HepG2 (cell line): Measurements from ENCODE around the gene PCDHGB2. TPM values are rescaled to one million over a fixed set of nuclear protein-coding genes. Genes with fewer than 3 reads are reported as not detected.

Source experiments
- ATAC-seq: fragments of 200-7000 bp; cut with Tn5 transposase; 3 replicates; pipeline ENCODE4 v1.9.1; 2020; ENCODE audit warnings: mild to moderate bottlenecking, moderate library complexity
- BruUV-seq: library from RNA; stranded (reverse); fragments of 400-500 nt; replicated peaks from 2 replicates; lab custom pipeline; 2021; lab: Mats Ljungman, UMichigan
- CTCF ChIA-PET: fragments of 300-600 bp; formaldehyde crosslinking; extraction: SDS; loops from one replicate; lab custom pipeline; 2021; ENCODE audit warnings: low total read pairs, inconsistent platforms, low intra/inter-chr PET ratio; lab: Yijun Ruan, JAX
- POLR2A ChIA-PET: fragments of 350-600 bp; sonication (Branson Sonifier 250); formaldehyde crosslinking; loops from one replicate; lab custom pipeline; 2020; ENCODE audit warnings: antibody characterized with exemption, inconsistent platforms; lab: Yijun Ruan, JAX
- DNase-seq: peaks from one replicate; pipeline ENCODE4 v3.0.0-alpha.2; 2015; ENCODE audit warnings: low spot score
- FAIRE-seq: peaks from 3 replicates; lab custom pipeline; 2011; peaks lifted over from hg19 to GRCh38; lab: Jason Lieb, UNC
- H2AFZ ChIP-seq: one replicate; pipeline ENCODE4 v1.6.1; 2011; ENCODE audit warnings: low read length, inconsistent platforms
- H3K27ac ChIP-seq: fragments of 300-600 bp; 3 replicates; pipeline ENCODE4 v1.8.0; 2011; ENCODE audit warnings: mixed run types, mild to moderate bottlenecking, mixed read lengths, low read length, inconsistent platforms; ENCODE audit not compliant: insufficient read depth; ENCODE audit errors: extremely low read length
- H3K27me3 ChIP-seq, 2 experiments: fragments of 200-600 bp in 1 of 2; 2 replicates in 1 of 2; 3 replicates in 1 of 2; pipeline versions ENCODE4 v1.6.0 to v1.8.0; 2011; ENCODE audit warnings: low read length in 2 of 2, mild to moderate bottlenecking in 2 of 2, moderate library complexity in 2 of 2, inconsistent platforms in 1 of 2; ENCODE audit not compliant: insufficient read depth in 2 of 2, control insufficient read depth in 1 of 2
- H3K36me3 ChIP-seq, 2 experiments: fragments of 200-600 bp in 1 of 2; replicated peaks in 1 of 2; 2 replicates in 1 of 2; 3 replicates in 1 of 2; pipeline versions ENCODE4 v1.5.1 to v1.8.0; 2011; ENCODE audit warnings: low read length in 2 of 2, inconsistent platforms in 1 of 2; ENCODE audit not compliant: insufficient read depth in 2 of 2, control insufficient read depth in 1 of 2
- H3K4me1 ChIP-seq: 2 replicates; pipeline ENCODE4 v1.5.1; 2012; ENCODE audit warnings: low read length, inconsistent platforms; ENCODE audit not compliant: insufficient read depth
- H3K4me2 ChIP-seq: 2 replicates; pipeline ENCODE4 v1.6.0; 2011; ENCODE audit warnings: low read depth, low read length, inconsistent platforms
- H3K4me3 ChIP-seq, 3 experiments: fragments of 200-600 bp in 1 of 3; sonication (generic), shearing (Covaris generic) in 1 of 3; replicated peaks in 1 of 3; 2 replicates each; pipeline ENCODE4 v1.5.1; 2011 to 2016; ENCODE audit warnings: low read length in 3 of 3, inconsistent platforms in 2 of 3, low read depth in 2 of 3, mild to moderate bottlenecking in 2 of 3, control low read depth in 1 of 3, mixed read lengths in 1 of 3; ENCODE audit not compliant: insufficient read depth in 1 of 3
- H3K79me2 ChIP-seq: one replicate; pipeline ENCODE4 v1.6.1; 2011; ENCODE audit warnings: low read length, inconsistent platforms; ENCODE audit not compliant: insufficient read depth
- H3K9ac ChIP-seq: 2 replicates; pipeline ENCODE4 v1.6.0; 2011; ENCODE audit warnings: mild to moderate bottlenecking, low read depth, low read length, inconsistent platforms; ENCODE audit not compliant: insufficient read depth
- H3K9me3 ChIP-seq: 2 replicates; pipeline ENCODE4 v1.5.1; 2012; ENCODE audit warnings: mild to moderate bottlenecking, low read length
- H4K20me1 ChIP-seq: 2 replicates; pipeline ENCODE4 v1.6.0; 2011; ENCODE audit warnings: inconsistent platforms, mild to moderate bottlenecking, low read length, moderate library complexity; ENCODE audit not compliant: insufficient read depth
- STAG1 ChIP-seq: sonication (generic); formaldehyde crosslinking; IDR thresholded peaks from 2 replicates; pipeline ENCODE4 v1.4.0; 2020; ENCODE audit warnings: missing genetic modification reagents
- WGBS: methylation state at CpG from one replicate; pipeline ENCODE4 v1.1.6; 2017; ENCODE audit warnings: low lambda C conversion rate; 5-methylcytosine and 5-hydroxymethylcytosine counted together
- in situ Hi-C: cut with HindIII; loops from 2 replicates; pipeline ENCODE4 v1.10.0; 2017; ENCODE audit warnings: low pct_unique_long_range_greater_than_20kb; ENCODE audit not compliant: extremely low pct_ligation_motif_present
- intact Hi-C: fragments of 100-400 bp; cut with micrococcal nuclease; formaldehyde crosslinking; loops from one replicate; pipeline ENCODE4 v1.10.0; 2022; ENCODE audit not compliant: unreplicated experiment
- polyA plus RNA-seq, 8 experiments: library from polyadenylated mRNA; depleted of rRNA in 3 of 8; stranded (reverse) in 7 of 8; unstranded in 1 of 8; fragments of >200 nt; fragmentation: Illumina TruSeq in 4 of 8; extraction: Trizol in 4 of 8; gene quantifications; 2 replicates each; pipeline versions ENCODE4 v1.2.1 to v1.2.3, GENCODE V29; 2011 to 2016; ENCODE audit warnings: low read depth in 4 of 8, missing spikeins in 1 of 8, mixed read lengths in 1 of 8; ENCODE audit not compliant: insufficient read depth in 1 of 8
- total RNA-seq, 5 experiments: library from RNA; depleted of rRNA; stranded (reverse); fragments of >200 nt; fragmentation: Illumina TruSeq; extraction: Trizol; gene quantifications; 2 replicates each; pipeline ENCODE4 v1.2.3, GENCODE V29; 2016; ENCODE audit warnings: low read depth in 1 of 5
- TF ChIP-seq, protein P1 (sequence below): sonication (generic); formaldehyde crosslinking; IDR thresholded peaks from 2 replicates; pipeline ENCODE4 v1.5.1; 2020; ENCODE audit warnings: missing genetic modification reagents, mild to moderate bottlenecking, borderline replicate concordance
- TF ChIP-seq, protein P2 (sequence below): sonication (generic); formaldehyde crosslinking; IDR thresholded peaks from 2 replicates; pipeline ENCODE4 v1.5.0; 2020; ENCODE audit warnings: mild to moderate bottlenecking, missing genetic modification reagents, moderate library complexity

The PCDHGB2 gene
- total and polyA plus RNA-seq, 2 of the 13 experiments (the other 11 are each of a cell fraction or from before 2014, with no cell fraction given) = 0.64 to 0.82 TPM

DNA sequence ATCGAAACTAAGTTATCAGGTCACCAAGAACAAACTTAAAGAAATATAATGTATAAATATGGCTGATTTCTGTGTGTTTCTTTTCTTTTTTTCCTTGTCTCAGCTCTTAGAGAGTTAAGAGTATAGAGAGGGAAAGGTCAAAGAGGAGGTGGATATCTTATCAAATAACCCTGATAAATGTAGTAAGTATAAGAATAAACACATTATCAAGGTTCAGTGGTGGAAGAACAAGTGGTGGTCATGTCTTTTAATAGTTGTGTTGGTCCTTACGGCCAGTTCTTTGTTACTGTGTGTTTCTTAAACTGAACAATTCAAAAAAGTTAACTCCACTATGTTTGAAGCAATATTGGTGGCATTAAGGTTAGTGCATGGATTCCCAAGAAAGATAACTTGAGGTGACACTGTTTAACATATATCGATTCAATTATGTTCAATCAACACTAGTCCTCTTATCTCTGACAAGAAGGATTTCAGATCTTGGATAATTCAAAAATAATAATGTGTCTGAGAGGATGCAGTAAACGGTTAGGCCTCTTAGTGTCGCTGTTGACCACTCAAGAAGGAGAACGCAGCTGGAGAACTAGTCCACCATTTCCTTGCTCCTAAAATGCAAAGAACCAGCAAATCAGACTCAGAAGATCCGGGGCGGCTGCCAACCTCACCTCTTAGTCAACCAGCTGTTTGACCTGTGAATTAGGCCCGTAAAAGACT lies 16.4 kb upstream of the PCDHGB2 start, which contains the start of gene PCDHGA3:
Gene PCDHGA3 (plus strand): TSS at position 588 of the 711 bp plus-strand sequence. CDS start 205 bp downstream, outside the sequence.
- no peaks in the 10 kb centered on the region for H3K36me3 ChIP-seq
- POLR2A ChIA-PET = no interaction called here
- BruUV-seq = no TSS peak
- no peak for ATAC-seq
- no peaks in the 10 kb centered on the region for H3K79me2 ChIP-seq
- intact Hi-C loops = no loop called here
- WGBS = 10% methylated on average over 9 of the region's 9 CpGs
- H2AFZ ChIP-seq = no peak within 1 kb of the TSS
- no peaks in the 10 kb centered on the region for H4K20me1 ChIP-seq
- H3K4me1 ChIP-seq = no peaks in the 10 kb centered on the region
- peaks cover 29% of the 10 kb centered on the region for H3K9me3 ChIP-seq
- TF ChIP-seq, protein P1, sequence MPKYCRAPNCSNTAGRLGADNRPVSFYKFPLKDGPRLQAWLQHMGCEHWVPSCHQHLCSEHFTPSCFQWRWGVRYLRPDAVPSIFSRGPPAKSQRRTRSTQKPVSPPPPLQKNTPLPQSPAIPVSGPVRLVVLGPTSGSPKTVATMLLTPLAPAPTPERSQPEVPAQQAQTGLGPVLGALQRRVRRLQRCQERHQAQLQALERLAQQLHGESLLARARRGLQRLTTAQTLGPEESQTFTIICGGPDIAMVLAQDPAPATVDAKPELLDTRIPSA = no peak
- TF ChIP-seq STAG1 (CRISPR knock-in tag) = peak; percentile 21; the same call in 1 of the 2 replicates
- TF ChIP-seq, protein P2, sequence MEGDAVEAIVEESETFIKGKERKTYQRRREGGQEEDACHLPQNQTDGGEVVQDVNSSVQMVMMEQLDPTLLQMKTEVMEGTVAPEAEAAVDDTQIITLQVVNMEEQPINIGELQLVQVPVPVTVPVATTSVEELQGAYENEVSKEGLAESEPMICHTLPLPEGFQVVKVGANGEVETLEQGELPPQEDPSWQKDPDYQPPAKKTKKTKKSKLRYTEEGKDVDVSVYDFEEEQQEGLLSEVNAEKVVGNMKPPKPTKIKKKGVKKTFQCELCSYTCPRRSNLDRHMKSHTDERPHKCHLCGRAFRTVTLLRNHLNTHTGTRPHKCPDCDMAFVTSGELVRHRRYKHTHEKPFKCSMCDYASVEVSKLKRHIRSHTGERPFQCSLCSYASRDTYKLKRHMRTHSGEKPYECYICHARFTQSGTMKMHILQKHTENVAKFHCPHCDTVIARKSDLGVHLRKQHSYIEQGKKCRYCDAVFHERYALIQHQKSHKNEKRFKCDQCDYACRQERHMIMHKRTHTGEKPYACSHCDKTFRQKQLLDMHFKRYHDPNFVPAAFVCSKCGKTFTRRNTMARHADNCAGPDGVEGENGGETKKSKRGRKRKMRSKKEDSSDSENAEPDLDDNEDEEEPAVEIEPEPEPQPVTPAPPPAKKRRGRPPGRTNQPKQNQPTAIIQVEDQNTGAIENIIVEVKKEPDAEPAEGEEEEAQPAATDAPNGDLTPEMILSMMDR (CRISPR knock-in tag) = peak; percentile 45
- TF ChIP-seq, all 625 proteins: peak for 2
- Histone ChIP-seq H3K4me3 (no peak within 1 kb of the TSS), H3K9ac (no peak within 1 kb of the TSS), H3K27me3 (no peaks in the 10 kb centered on the region), H3K27ac (no peak within 1 kb of the TSS), H3K4me2 (no peak within 1 kb of the TSS)
- CTCF ChIA-PET = interaction anchor here (0.9 kb wide), 1 partner anchor 217 kb away, joined by 3 read pairs; no protein-coding TSS in a partner anchor
- DNase-seq (no peak), FAIRE-seq (no peak)
- in situ Hi-C loops = no loop called here
